Measurements from ENCODE around the gene TEX26. TPM values are rescaled to one million over a fixed set of nuclear protein-coding genes. Genes with fewer than 3 reads are reported as not detected.

TEX26 gene
- total and polyA plus RNA-seq, 12 donors, result 0.10 to 1.1 (median 0.51) TPM; not detected in 8

- intact Hi-C loops (cut with DNase I), result no loop called here
- H3K27me3 ChIP-seq, result no peaks in the 10 kb centered on the region
- no peak overlapping the region for H3K4me3 ChIP-seq
- WGBS, 4 donors, result 88 to 96% (median 93%) methylated on average over 3 of the region's 3 CpGs
- H3K36me3 ChIP-seq (replicated peaks in 1 of 2), result no peaks in the 10 kb centered on the region
- H3K4me1 ChIP-seq (replicated peaks in 1 of 2), result no peaks in the 10 kb centered on the region
- H3K27ac ChIP-seq, result no peak overlapping the region
- TF ChIP-seq CTCF (IDR thresholded peaks at IDR 0.05) (no peak), POLR2A (IDR thresholded peaks at IDR 0.05) (no peak)
- no peaks in the 10 kb centered on the region for H3K9me3 ChIP-seq (replicated peaks in 1 of 3)
- no peak for DNase-seq
These were observed 50.5 kb downstream of the TEX26 start for GRCh38 chr13:30982906-30983305.

GRCh38 chr13:30983431-30983830, 51.0 kb downstream of the TEX26 start:
- no peak overlapping the region for H3K4me3 ChIP-seq
- intact Hi-C loops (cut with DNase I), result no loop called here
- H3K4me1 ChIP-seq (replicated peaks in 1 of 2), result no peaks in the 10 kb centered on the region
- no peak for DNase-seq
- TF ChIP-seq CTCF (IDR thresholded peaks at IDR 0.05) (no peak), POLR2A (IDR thresholded peaks at IDR 0.05) (no peak)
- no peaks in the 10 kb centered on the region for H3K27me3 ChIP-seq
- no peak overlapping the region for H3K27ac ChIP-seq
- H3K36me3 ChIP-seq (replicated peaks in 1 of 2), result no peaks in the 10 kb centered on the region
- WGBS, 4 donors, result 79 to 91% (median 82%) methylated on average over 4 of the region's 4 CpGs
- H3K9me3 ChIP-seq (replicated peaks in 1 of 3), result no peaks in the 10 kb centered on the region

- no peaks in the 10 kb centered on the region for H3K4me1 ChIP-seq (replicated peaks in 1 of 2)
- TF ChIP-seq CTCF (IDR thresholded peaks at IDR 0.05), result no peak
- TF ChIP-seq POLR2A (IDR thresholded peaks at IDR 0.05), result no peak
- no peaks in the 10 kb centered on the region for H3K9me3 ChIP-seq (replicated peaks in 1 of 3)
- intact Hi-C loops (cut with DNase I), result no loop called here
- H3K27me3 ChIP-seq, result no peaks in the 10 kb centered on the region
- 90 to 97% (median 93%) methylated on average over 4 of the region's 4 CpGs for WGBS, 4 donors
- no peak overlapping the region for H3K27ac ChIP-seq
- no peaks in the 10 kb centered on the region for H3K36me3 ChIP-seq (replicated peaks in 1 of 2)
- no peak for DNase-seq
- no peak overlapping the region for H3K4me3 ChIP-seq
These were observed 52.2 kb downstream of the TEX26 start for GRCh38 chr13:30984620-30985019.

- intact Hi-C loops (cut with DNase I), result no loop called here
- Histone ChIP-seq H3K9me3 (replicated peaks in 1 of 3) (no peaks in the 10 kb centered on the region), H3K4me3 (no peak overlapping the region), H3K27ac (no peak overlapping the region), H3K36me3 (replicated peaks in 1 of 2) (no peaks in the 10 kb centered on the region), H3K4me1 (replicated peaks in 1 of 2) (no peaks in the 10 kb centered on the region), H3K27me3 (no peaks in the 10 kb centered on the region)
- TF ChIP-seq CTCF (IDR thresholded peaks at IDR 0.05) (no peak), POLR2A (IDR thresholded peaks at IDR 0.05) (no peak)
- no peak for DNase-seq
- WGBS, 4 donors, result 77 to 82% (median 81%) methylated on average over 3 of the region's 3 CpGs
These were observed 53.3 kb downstream of the TEX26 start for GRCh38 chr13:30985637-30986205.

All from adrenal gland (tissue), 12 donors.